Measurements from ENCODE around the gene PLPPR1. TPM values are rescaled to one million over a fixed set of nuclear protein-coding genes. Genes with fewer than 3 reads are reported as not detected.

Gene PLPPR1
- total and polyA plus RNA-seq, 2 experiments from 2014 or later: 1.3 to 3.7 TPM

DNA sequence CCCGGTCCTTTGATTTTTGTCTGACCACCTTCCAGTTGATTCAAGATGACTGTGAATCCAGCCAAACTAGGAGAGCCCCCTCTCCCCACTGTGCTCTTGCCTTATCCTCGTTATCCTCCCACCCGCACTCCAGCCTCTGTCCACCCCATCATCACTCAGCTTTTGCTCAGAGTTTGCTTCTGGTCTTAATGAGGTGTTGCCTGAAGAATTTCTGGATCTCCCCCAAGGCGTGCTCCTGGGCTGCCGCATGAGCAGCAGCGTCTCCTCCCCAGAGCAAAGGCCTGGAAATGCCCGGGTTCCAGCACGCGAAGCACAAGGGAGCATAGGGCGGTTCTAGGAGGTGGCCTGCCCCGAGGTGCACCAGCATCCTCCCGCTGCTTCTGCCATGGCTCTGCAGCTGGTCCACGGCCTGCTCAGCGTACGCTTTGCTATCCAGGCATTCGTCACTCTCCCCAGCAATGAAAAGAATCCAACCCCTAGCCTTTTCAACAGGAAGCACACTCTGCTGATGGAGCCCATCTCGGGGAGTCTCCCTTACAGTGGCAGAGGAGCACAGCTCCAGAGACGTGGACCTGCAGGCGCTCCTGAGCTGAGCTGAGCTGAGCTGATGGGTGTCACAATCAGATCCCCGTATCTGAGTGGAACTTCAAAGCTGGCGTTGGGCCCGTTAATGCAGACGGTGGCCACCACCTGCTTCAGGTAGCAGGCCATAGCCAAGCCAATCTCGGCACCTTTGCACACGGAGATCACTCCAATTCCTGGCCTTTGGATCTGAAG lies 305.6 kb downstream of the PLPPR1 start (continued):
- TF ChIP-seq ZNF331 (CRISPR knock-in tag; IDR thresholded peaks at IDR 0.05; ENCODE audit: low read depth): no peak
- TF ChIP-seq, protein P1, sequence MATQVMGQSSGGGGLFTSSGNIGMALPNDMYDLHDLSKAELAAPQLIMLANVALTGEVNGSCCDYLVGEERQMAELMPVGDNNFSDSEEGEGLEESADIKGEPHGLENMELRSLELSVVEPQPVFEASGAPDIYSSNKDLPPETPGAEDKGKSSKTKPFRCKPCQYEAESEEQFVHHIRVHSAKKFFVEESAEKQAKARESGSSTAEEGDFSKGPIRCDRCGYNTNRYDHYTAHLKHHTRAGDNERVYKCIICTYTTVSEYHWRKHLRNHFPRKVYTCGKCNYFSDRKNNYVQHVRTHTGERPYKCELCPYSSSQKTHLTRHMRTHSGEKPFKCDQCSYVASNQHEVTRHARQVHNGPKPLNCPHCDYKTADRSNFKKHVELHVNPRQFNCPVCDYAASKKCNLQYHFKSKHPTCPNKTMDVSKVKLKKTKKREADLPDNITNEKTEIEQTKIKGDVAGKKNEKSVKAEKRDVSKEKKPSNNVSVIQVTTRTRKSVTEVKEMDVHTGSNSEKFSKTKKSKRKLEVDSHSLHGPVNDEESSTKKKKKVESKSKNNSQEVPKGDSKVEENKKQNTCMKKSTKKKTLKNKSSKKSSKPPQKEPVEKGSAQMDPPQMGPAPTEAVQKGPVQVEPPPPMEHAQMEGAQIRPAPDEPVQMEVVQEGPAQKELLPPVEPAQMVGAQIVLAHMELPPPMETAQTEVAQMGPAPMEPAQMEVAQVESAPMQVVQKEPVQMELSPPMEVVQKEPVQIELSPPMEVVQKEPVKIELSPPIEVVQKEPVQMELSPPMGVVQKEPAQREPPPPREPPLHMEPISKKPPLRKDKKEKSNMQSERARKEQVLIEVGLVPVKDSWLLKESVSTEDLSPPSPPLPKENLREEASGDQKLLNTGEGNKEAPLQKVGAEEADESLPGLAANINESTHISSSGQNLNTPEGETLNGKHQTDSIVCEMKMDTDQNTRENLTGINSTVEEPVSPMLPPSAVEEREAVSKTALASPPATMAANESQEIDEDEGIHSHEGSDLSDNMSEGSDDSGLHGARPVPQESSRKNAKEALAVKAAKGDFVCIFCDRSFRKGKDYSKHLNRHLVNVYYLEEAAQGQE (IDR thresholded peaks at IDR 0.05; ENCODE audit: unreplicated experiment): no peak

DNA sequence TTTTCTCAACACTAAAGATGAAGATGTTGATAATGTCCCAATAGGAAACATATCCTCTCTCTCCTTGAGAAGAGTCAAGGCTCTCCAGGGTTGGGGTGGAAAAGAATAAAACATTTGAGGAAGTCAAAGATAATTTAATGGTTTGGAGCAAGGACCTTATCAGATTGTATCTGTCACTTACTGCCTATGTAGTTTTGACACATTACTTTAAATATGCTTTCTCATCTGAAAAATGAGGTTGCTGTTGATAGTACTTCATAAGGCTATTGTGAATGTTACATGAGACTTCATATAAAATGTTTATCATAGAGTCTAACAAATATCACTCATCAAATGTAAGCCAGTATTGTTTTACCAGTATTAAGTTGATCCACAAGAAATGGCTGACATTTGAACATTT lies 307.6 kb downstream of the PLPPR1 start:
- H3K27ac ChIP-seq (ENCODE audit: low read depth): no peak overlapping the region
- Mint-ChIP-seq H3K27me3 (ENCODE audit: insufficient read depth, low read depth, poor library complexity) (no peaks in the 10 kb centered on the region), H3K4me3 (no peak overlapping the region), H3K9me3 (no peaks in the 10 kb centered on the region), H3K4me1 (peaks cover 10% of the 10 kb centered on the region), H3K36me3 (ENCODE audit: low read depth) (no peaks in the 10 kb centered on the region), H3K27ac (no peak overlapping the region)
- no peak overlapping the region for H2AFZ ChIP-seq
- no peaks in the 10 kb centered on the region for H3K4me1 ChIP-seq (ENCODE audit: insufficient read depth)
- no peaks in the 10 kb centered on the region for H3K36me3 ChIP-seq (ENCODE audit: insufficient read depth)
- no peaks in the 10 kb centered on the region for H3F3A ChIP-seq (replicated peaks; ENCODE audit: low read depth)
- H3K9me2 ChIP-seq (ENCODE audit: insufficient read depth): peaks cover 10% of the 10 kb centered on the region
- DNase-seq (ENCODE audit: low spot score): no peak
- no peaks in the 10 kb centered on the region for H3K27me3 ChIP-seq (ENCODE audit: insufficient read depth)
- ATAC-seq: no peak
- TF ChIP-seq EZH2phosphoT487 (IDR thresholded peaks at IDR 0.05; ENCODE audit: unreplicated experiment) (no peak), ZNF331 (CRISPR knock-in tag; IDR thresholded peaks at IDR 0.05; ENCODE audit: low read depth) (no peak), NANOG (IDR thresholded peaks at IDR 0.05; ENCODE audit: borderline replicate concordance) (no peak)
- no peak overlapping the region for H3K4me2 ChIP-seq
- H3K4me3 ChIP-seq: no peak overlapping the region
- no peaks in the 10 kb centered on the region for H4K20me1 ChIP-seq (replicated peaks; ENCODE audit: insufficient read depth)
- H3K79me2 ChIP-seq (replicated peaks; ENCODE audit: insufficient read depth): no peaks in the 10 kb centered on the region

DNA sequence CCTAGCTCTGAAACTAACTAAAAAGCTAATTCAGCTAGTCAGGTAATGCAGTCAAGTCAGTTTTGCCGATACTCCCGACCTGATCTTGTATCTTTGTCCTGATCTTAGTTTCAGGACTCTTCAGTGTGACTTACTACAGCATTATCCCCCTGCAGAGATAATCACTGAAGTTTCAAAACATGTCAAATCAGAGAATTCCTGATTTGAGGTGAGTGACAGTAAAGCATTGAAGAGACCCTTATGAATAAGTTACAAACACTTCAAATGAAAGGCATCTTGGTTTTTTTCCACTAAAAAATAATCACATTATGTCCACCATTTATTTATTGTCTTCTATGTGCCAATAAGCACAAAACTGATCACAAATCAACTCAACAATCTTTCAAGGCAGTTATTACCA lies 308.7 kb downstream of the PLPPR1 start:
- Histone ChIP-seq H3K9me2 (ENCODE audit: insufficient read depth) (peaks cover 10% of the 10 kb centered on the region), H4K20me1 (replicated peaks; ENCODE audit: insufficient read depth) (no peaks in the 10 kb centered on the region), H3K27ac (ENCODE audit: low read depth) (no peak overlapping the region), H3K4me3 (no peak overlapping the region), H3K4me2 (no peak overlapping the region), H3K36me3 (ENCODE audit: insufficient read depth) (no peaks in the 10 kb centered on the region), H3K79me2 (replicated peaks; ENCODE audit: insufficient read depth) (no peaks in the 10 kb centered on the region), H3K27me3 (ENCODE audit: insufficient read depth) (no peaks in the 10 kb centered on the region), H3F3A (replicated peaks; ENCODE audit: low read depth) (no peaks in the 10 kb centered on the region), H3K4me1 (ENCODE audit: insufficient read depth) (no peaks in the 10 kb centered on the region), H2AFZ (no peak overlapping the region)
- ATAC-seq: no peak
- Mint-ChIP-seq H3K27ac (no peak overlapping the region), H3K36me3 (ENCODE audit: low read depth) (no peaks in the 10 kb centered on the region), H3K27me3 (ENCODE audit: insufficient read depth, low read depth, poor library complexity) (no peaks in the 10 kb centered on the region), H3K4me3 (no peak overlapping the region), H3K9me3 (no peaks in the 10 kb centered on the region), H3K4me1 (peaks cover 10% of the 10 kb centered on the region)
- no peak for DNase-seq (ENCODE audit: low spot score)
- TF ChIP-seq STAT1 (IDR thresholded peaks at IDR 0.05; ENCODE audit: unreplicated experiment): no peak
- TF ChIP-seq, protein P2, sequence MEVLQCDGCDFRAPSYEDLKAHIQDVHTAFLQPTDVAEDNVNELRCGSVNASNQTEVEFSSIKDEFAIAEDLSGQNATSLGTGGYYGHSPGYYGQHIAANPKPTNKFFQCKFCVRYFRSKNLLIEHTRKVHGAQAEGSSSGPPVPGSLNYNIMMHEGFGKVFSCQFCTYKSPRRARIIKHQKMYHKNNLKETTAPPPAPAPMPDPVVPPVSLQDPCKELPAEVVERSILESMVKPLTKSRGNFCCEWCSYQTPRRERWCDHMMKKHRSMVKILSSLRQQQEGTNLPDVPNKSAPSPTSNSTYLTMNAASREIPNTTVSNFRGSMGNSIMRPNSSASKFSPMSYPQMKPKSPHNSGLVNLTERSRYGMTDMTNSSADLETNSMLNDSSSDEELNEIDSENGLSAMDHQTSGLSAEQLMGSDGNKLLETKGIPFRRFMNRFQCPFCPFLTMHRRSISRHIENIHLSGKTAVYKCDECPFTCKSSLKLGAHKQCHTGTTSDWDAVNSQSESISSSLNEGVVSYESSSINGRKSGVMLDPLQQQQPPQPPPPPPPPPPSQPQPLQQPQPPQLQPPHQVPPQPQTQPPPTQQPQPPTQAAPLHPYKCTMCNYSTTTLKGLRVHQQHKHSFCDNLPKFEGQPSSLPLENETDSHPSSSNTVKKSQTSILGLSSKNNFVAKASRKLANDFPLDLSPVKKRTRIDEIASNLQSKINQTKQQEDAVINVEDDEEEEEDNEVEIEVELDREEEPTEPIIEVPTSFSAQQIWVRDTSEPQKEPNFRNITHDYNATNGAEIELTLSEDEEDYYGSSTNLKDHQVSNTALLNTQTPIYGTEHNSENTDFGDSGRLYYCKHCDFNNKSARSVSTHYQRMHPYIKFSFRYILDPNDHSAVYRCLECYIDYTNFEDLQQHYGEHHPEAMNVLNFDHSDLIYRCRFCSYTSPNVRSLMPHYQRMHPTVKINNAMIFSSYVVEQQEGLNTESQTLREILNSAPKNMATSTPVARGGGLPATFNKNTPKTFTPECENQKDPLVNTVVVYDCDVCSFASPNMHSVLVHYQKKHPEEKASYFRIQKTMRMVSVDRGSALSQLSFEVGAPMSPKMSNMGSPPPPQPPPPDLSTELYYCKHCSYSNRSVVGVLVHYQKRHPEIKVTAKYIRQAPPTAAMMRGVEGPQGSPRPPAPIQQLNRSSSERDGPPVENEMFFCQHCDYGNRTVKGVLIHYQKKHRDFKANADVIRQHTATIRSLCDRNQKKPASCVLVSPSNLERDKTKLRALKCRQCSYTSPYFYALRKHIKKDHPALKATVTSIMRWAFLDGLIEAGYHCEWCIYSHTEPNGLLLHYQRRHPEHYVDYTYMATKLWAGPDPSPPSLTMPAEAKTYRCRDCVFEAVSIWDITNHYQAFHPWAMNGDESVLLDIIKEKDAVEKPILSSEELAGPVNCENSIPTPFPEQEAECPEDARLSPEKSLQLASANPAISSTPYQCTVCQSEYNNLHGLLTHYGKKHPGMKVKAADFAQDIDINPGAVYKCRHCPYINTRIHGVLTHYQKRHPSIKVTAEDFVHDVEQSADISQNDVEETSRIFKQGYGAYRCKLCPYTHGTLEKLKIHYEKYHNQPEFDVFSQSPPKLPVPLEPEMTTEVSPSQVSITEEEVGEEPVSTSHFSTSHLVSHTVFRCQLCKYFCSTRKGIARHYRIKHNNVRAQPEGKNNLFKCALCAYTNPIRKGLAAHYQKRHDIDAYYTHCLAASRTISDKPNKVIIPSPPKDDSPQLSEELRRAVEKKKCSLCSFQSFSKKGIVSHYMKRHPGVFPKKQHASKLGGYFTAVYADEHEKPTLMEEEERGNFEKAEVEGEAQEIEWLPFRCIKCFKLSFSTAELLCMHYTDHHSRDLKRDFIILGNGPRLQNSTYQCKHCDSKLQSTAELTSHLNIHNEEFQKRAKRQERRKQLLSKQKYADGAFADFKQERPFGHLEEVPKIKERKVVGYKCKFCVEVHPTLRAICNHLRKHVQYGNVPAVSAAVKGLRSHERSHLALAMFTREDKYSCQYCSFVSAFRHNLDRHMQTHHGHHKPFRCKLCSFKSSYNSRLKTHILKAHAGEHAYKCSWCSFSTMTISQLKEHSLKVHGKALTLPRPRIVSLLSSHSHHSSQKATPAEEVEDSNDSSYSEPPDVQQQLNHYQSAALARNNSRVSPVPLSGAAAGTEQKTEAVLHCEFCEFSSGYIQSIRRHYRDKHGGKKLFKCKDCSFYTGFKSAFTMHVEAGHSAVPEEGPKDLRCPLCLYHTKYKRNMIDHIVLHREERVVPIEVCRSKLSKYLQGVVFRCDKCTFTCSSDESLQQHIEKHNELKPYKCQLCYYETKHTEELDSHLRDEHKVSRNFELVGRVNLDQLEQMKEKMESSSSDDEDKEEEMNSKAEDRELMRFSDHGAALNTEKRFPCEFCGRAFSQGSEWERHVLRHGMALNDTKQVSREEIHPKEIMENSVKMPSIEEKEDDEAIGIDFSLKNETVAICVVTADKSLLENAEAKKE (CRISPR knock-in tag; IDR thresholded peaks at IDR 0.05): no peak
- no peak for TF ChIP-seq JUNB (IDR thresholded peaks at IDR 0.05; ENCODE audit: unreplicated experiment)
- TF ChIP-seq ZNF331 (CRISPR knock-in tag; IDR thresholded peaks at IDR 0.05; ENCODE audit: low read depth): no peak
- TF ChIP-seq, protein P3, sequence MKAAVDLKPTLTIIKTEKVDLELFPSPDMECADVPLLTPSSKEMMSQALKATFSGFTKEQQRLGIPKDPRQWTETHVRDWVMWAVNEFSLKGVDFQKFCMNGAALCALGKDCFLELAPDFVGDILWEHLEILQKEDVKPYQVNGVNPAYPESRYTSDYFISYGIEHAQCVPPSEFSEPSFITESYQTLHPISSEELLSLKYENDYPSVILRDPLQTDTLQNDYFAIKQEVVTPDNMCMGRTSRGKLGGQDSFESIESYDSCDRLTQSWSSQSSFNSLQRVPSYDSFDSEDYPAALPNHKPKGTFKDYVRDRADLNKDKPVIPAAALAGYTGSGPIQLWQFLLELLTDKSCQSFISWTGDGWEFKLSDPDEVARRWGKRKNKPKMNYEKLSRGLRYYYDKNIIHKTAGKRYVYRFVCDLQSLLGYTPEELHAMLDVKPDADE (IDR thresholded peaks at IDR 0.05): no peak
- no peak for TF ChIP-seq NANOG (IDR thresholded peaks at IDR 0.05; ENCODE audit: borderline replicate concordance)
- no peak for TF ChIP-seq EZH2phosphoT487 (IDR thresholded peaks at IDR 0.05; ENCODE audit: unreplicated experiment)

Data from GM23338 (cell line).